Activated CD4-positive, alpha-beta memory T cell treated with anti-CD3 and anti-CD28 coated beads, Interleukin-2, amount 10 ng/mL, durations not matched to agents 7 days and 5 days (primary cell): ENCODE results near the gene GPRC5D. TPM values are rescaled to one million over a fixed set of nuclear protein-coding genes. Genes with fewer than 3 reads are reported as not detected.

Experiments used
- CTCF ChIA-PET: fragments of 350-600 bp; sonication (Branson Sonifier 250); formaldehyde crosslinking; loops from one replicate; lab custom pipeline; 2021; ENCODE audit warnings: antibody characterized with exemption, inconsistent platforms; lab: Charles Lee
- POLR2A ChIA-PET: fragments of 350-600 bp; sonication (Branson Sonifier 250); formaldehyde crosslinking; loops from one replicate; lab custom pipeline; 2021; ENCODE audit warnings: antibody characterized with exemption; lab: Charles Lee
- DNase-seq: peaks from one replicate; pipeline ENCODE4 v3.0.0-alpha.2; 2020
- H3K27ac Mint-ChIP-seq: one replicate; pipeline ENCODE4 v1.8.0; 2021; ENCODE audit warnings: mild to moderate bottlenecking, mixed read lengths
- H3K27me3 Mint-ChIP-seq: one replicate; pipeline ENCODE4 v1.8.0; 2021; ENCODE audit warnings: mixed read lengths
- H3K36me3 Mint-ChIP-seq: one replicate; pipeline ENCODE4 v1.8.0; 2021; ENCODE audit warnings: low read depth, mixed read lengths
- H3K4me1 Mint-ChIP-seq: one replicate; pipeline ENCODE4 v1.8.0; 2021; ENCODE audit warnings: mixed read lengths
- H3K4me3 Mint-ChIP-seq: one replicate; pipeline ENCODE4 v1.8.0; 2021; ENCODE audit warnings: mild to moderate bottlenecking, mixed read lengths
- H3K9me3 Mint-ChIP-seq: one replicate; pipeline ENCODE4 v1.8.0; 2021; ENCODE audit warnings: mixed read lengths
- total RNA-seq, 2 experiments: library from RNA; stranded (reverse); gene quantifications; one replicate each; pipeline ENCODE4 v1.2.3, GENCODE V29; 2021

GPRC5D gene
- total RNA-seq, 2 experiments from 2014 or later, result 0.73 to 1.6 TPM

DNA sequence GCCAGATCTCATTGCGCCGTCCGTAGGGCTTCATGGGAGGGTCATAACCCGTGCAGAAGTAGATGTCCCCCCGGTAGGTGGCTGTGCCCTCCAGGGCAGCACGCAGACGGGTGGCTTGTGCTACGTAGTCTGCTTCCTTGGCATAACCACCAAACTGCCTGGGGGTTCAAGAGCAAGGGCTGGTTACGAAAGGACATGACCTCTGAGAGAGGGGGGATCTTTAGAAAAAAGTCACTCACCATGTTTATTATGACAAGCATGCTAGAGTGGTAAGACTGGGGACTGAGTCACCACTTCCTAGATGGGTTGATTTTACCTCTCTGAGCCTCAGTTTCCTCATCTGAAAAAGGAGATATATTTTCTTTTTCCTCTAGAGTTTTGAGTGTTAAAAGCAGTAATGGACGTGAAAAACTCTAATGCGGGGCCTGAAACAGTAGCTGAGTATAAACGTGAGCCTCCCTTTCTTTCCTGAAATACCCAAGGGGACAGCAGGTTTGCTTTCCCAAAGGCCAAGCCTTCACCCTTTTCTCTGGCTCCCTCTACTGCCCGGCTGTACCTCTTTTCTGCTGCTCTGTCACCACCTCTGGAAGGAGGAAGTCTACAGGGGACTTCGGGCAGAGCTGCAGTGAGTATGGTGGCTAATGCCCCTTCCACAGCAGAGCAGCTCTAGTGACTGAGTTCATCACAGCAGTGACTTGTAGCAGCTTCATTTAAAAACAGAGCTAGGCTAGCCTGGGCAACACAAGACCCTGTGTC lies 23.5 kb upstream of the GPRC5D start:
- no peak for DNase-seq
- Mint-ChIP-seq H3K27me3 (no peaks in the 10 kb centered on the region), H3K4me3 (no peak overlapping the region), H3K27ac (no peak overlapping the region), H3K36me3 (peaks cover 11% of the 10 kb centered on the region), H3K4me1 (no peaks in the 10 kb centered on the region), H3K9me3 (peaks cover 13% of the 10 kb centered on the region)
- ChIA-PET CTCF (interaction anchor here (0.6 to 2.2 kb wide), 10 partner anchors 7 to 632 kb away, joined by 3 to 13 read pairs (median 3); partner anchors contain the start of gene FAM234B), POLR2A (no interaction called here)

GRCh38 chr12:12974211-12974610 lies 22.2 kb upstream of the GPRC5D start:
- H3K9me3 Mint-ChIP-seq, result peaks cover 13% of the 10 kb centered on the region
- peaks cover 11% of the 10 kb centered on the region for H3K36me3 Mint-ChIP-seq
- no peak overlapping the region for H3K4me3 Mint-ChIP-seq
- H3K27ac Mint-ChIP-seq, result no peak overlapping the region
- POLR2A ChIA-PET, result interaction anchor here (0.8 kb wide), 1 partner anchor 237 kb away, joined by 3 read pairs; no protein-coding TSS in a partner anchor
- no peaks in the 10 kb centered on the region for H3K4me1 Mint-ChIP-seq
- H3K27me3 Mint-ChIP-seq, result no peaks in the 10 kb centered on the region
- no peak for DNase-seq
- CTCF ChIA-PET, result interaction anchor here (0.7 to 1.2 kb wide), 5 partner anchors 9 to 238 kb away, joined by 3 to 5 read pairs (median 3); no protein-coding TSS in a partner anchor

DNA sequence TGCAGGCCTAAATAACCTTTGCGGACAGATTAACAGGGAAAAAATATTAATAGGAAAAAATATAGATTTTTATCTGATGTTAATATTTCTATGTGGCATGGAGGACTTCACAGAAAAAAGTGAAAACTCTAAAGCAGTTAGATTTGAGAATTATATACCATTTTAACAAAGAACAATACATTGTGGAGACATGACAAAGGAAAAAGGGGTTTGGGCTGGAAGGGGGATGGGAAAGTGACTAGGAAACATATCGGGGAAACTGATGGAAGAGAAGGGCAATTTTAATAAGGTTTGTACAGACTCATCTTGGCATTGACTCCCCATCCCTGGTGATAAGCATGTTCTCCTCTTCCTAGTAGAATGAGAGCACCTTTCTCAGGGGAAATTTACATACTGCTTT lies 21.0 kb upstream of the GPRC5D start:
- H3K27ac Mint-ChIP-seq, result no peak overlapping the region
- ChIA-PET POLR2A (no interaction called here), CTCF (interaction anchor here (1.2 kb wide), 1 partner anchor 239 kb away, joined by 4 read pairs; no protein-coding TSS in a partner anchor)
- no peak for DNase-seq
- peaks cover 13% of the 10 kb centered on the region for H3K9me3 Mint-ChIP-seq
- no peaks in the 10 kb centered on the region for H3K4me1 Mint-ChIP-seq
- no peak overlapping the region for H3K4me3 Mint-ChIP-seq
- H3K36me3 Mint-ChIP-seq, result peaks cover 11% of the 10 kb centered on the region
- H3K27me3 Mint-ChIP-seq, result no peaks in the 10 kb centered on the region

DNA sequence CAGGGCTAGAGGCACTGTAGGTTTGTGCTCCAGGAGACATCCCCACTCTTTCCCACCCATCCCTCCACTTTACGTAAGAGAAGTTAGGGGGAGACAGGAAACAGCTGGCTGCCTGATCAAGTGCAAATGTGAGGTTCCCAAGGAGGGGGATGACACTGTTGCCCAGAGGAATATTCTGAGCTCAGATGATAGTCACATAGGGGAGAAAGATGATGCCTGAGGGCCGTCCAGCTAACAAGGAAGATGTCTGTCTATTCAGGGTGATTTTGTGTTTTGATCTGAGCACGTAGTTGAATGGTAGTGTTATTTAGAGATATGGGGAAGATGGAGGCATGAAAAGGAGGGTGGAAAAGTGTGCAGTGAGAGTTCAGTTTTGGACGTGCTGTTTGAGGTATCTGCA lies 13.9 kb upstream of the GPRC5D start:
- no peaks in the 10 kb centered on the region for H3K9me3 Mint-ChIP-seq
- H3K27me3 Mint-ChIP-seq, result no peaks in the 10 kb centered on the region
- H3K4me3 Mint-ChIP-seq, result no peak overlapping the region
- H3K36me3 Mint-ChIP-seq, result no peaks in the 10 kb centered on the region
- POLR2A ChIA-PET, result no interaction called here
- no peak overlapping the region for H3K27ac Mint-ChIP-seq
- H3K4me1 Mint-ChIP-seq, result peaks cover 12% of the 10 kb centered on the region
- DNase-seq, result no peak
- CTCF ChIA-PET, result no interaction called here

DNA sequence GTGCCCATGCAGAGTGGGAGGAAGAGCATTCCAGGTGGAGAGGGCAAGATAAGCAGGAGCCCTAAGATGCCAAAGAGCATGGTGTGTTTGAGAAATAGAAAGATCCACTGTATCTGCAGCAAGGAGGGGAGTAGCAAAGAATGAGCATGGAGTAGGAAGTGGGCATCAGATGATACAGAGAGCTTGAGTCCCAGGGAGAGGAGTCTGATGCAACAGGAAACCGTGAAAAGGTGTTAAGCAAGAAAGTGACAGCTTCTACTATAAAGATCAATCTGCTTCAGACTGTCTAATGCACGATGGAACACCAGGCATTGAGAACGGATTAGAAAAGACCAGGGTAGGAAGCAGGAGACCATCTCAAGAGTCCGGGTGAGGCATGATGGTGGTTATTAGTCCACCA lies 12.3 kb upstream of the GPRC5D start:
- H3K27ac Mint-ChIP-seq, result peak overlapping the region; percentile 38
- CTCF ChIA-PET, result interaction anchor here (1.8 kb wide), 1 partner anchor 48 kb away, joined by 4 read pairs; no protein-coding TSS in a partner anchor
- no peaks in the 10 kb centered on the region for H3K9me3 Mint-ChIP-seq
- DNase-seq, result no peak
- no peaks in the 10 kb centered on the region for H3K27me3 Mint-ChIP-seq
- no peak overlapping the region for H3K4me3 Mint-ChIP-seq
- H3K4me1 Mint-ChIP-seq, result peaks cover 12% of the 10 kb centered on the region
- POLR2A ChIA-PET, result no interaction called here
- H3K36me3 Mint-ChIP-seq, result no peaks in the 10 kb centered on the region

DNA sequence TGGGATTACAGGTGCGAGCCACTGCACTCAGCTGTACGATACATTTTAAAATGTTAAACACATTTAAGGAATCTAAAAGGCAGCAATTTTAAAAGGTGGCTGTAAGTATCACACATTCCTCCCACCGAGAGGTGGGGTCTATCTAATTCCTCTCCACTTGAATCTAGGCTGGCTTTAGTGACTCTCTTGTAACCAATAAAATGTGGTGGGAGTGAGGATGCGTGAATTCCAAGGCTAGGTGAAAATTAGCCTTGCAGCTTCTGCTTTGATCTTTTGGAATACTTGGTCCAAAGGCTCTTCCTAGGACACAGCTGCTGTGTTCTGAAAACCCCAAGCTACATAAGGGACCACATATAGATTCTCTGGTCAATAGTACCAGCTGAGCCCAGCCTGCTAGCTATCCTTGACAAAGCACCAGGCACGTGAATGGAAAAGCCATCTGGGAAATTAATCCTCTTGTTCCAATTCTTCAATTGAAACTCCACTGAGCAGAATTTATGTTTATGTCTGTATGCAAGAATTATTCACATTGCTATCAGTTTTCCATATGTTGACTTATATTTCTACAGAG lies 8.8 kb upstream of the GPRC5D start:
- H3K4me3 Mint-ChIP-seq, result no peak overlapping the region
- H3K27me3 Mint-ChIP-seq, result peaks cover 3% of the 10 kb centered on the region
- H3K4me1 Mint-ChIP-seq, result peaks cover 12% of the 10 kb centered on the region
- no peak overlapping the region for H3K27ac Mint-ChIP-seq
- H3K36me3 Mint-ChIP-seq, result no peaks in the 10 kb centered on the region
- no peak for DNase-seq
- ChIA-PET POLR2A (no interaction called here), CTCF (interaction anchor here (0.8 kb wide), 1 partner anchor 317 kb away, joined by 3 read pairs; no protein-coding TSS in a partner anchor)
- H3K9me3 Mint-ChIP-seq, result no peaks in the 10 kb centered on the region

- Mint-ChIP-seq H3K27me3 (peaks cover 3% of the 10 kb centered on the region), H3K27ac (no peak overlapping the region), H3K9me3 (no peaks in the 10 kb centered on the region), H3K36me3 (no peaks in the 10 kb centered on the region), H3K4me1 (peaks cover 3% of the 10 kb centered on the region), H3K4me3 (no peak overlapping the region)
- ChIA-PET POLR2A (no interaction called here), CTCF (no interaction called here)
- DNase-seq, result no peak
Measured at GRCh38 chr12:12958886-12959285, 6.9 kb upstream of the GPRC5D start.

GRCh38 chr12:12954878-12955625 lies 3.1 kb upstream of the GPRC5D start:
- no peaks in the 10 kb centered on the region for H3K9me3 Mint-ChIP-seq
- H3K4me3 Mint-ChIP-seq, result no peak overlapping the region
- H3K27ac Mint-ChIP-seq, result no peak overlapping the region
- CTCF ChIA-PET, result interaction anchor here (1.0 kb wide), 1 partner anchor 39 kb away, joined by 4 read pairs; no protein-coding TSS in a partner anchor
- no peak for DNase-seq
- POLR2A ChIA-PET, result no interaction called here
- H3K4me1 Mint-ChIP-seq, result no peaks in the 10 kb centered on the region
- H3K27me3 Mint-ChIP-seq, result peaks cover 11% of the 10 kb centered on the region
- H3K36me3 Mint-ChIP-seq, result no peaks in the 10 kb centered on the region

DNA sequence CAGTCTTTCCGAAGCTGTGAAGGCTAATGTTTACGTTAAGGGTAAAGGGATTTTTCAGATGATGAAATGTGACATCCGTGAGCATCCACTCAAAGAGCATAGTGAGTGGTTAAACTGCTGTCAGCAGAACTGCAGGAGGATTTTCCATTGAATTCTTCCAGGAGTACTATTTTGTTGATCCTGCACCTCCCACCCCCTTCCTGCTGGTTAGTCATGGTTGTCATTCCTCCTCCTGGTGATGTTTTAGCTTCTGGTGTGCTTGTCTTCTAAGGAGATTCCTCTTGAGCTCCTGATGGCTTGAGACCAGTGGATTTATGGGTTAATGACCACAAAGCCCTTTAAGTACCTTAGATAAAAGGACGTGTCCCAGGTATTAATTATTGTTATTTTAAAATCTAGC lies 2.4 kb upstream of the GPRC5D start:
- DNase-seq, result no peak
- Mint-ChIP-seq H3K9me3 (no peaks in the 10 kb centered on the region), H3K36me3 (no peaks in the 10 kb centered on the region), H3K4me3 (no peak overlapping the region), H3K4me1 (no peaks in the 10 kb centered on the region), H3K27ac (no peak overlapping the region), H3K27me3 (peaks cover 11% of the 10 kb centered on the region)
- ChIA-PET POLR2A (no interaction called here), CTCF (no interaction called here)

DNA sequence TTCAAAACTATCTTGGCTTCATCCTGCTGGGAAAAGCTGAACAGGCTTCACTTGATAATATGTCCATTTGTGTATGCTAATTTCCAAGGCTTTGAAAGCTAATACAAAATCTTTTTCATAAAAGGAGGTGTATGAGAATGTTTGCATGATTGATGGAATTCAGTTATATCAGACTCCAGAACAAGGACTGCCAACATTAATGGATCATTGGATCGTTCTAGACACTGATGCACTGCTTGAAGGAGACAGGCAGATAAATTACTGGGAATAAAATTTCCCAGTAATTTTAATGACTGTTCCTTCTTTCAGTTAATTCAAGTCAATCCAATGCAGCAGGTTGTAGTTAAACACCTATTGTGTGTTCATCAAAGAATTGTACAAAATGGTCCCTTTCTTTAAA lies 466 bp downstream of the GPRC5D start:
- no peak overlapping the region for H3K27ac Mint-ChIP-seq
- H3K27me3 Mint-ChIP-seq, result peaks cover 10% of the 10 kb centered on the region
- no peaks in the 10 kb centered on the region for H3K36me3 Mint-ChIP-seq
- ChIA-PET CTCF (no interaction called here), POLR2A (no interaction called here)
- DNase-seq, result no peak
- peaks cover 2% of the 10 kb centered on the region for H3K4me1 Mint-ChIP-seq
- no peak overlapping the region for H3K4me3 Mint-ChIP-seq
- no peaks in the 10 kb centered on the region for H3K9me3 Mint-ChIP-seq

- no peak for DNase-seq
- Mint-ChIP-seq H3K36me3 (no peaks in the 10 kb centered on the region), H3K4me1 (peaks cover 2% of the 10 kb centered on the region), H3K4me3 (no peak overlapping the region), H3K27ac (no peak overlapping the region), H3K27me3 (peaks cover 7% of the 10 kb centered on the region), H3K9me3 (no peaks in the 10 kb centered on the region)
- ChIA-PET POLR2A (no interaction called here), CTCF (no interaction called here)
Measured at GRCh38 chr12:12947902-12948301, 4.1 kb downstream of the GPRC5D start.

- CTCF ChIA-PET, result no interaction called here
- Mint-ChIP-seq H3K4me1 (peaks cover 2% of the 10 kb centered on the region), H3K4me3 (no peak overlapping the region), H3K36me3 (no peaks in the 10 kb centered on the region), H3K9me3 (no peaks in the 10 kb centered on the region), H3K27ac (no peak overlapping the region), H3K27me3 (peaks cover 4% of the 10 kb centered on the region)
- DNase-seq, result no peak
- POLR2A ChIA-PET, result no interaction called here
Measured at GRCh38 chr12:12946686-12947355, 5.1 kb downstream of the GPRC5D start.
